Osteocyte (in vitro differentiated cells): Measurements from ENCODE around the gene AGO4. TPM values are rescaled to one million over a fixed set of nuclear protein-coding genes. Genes with fewer than 3 reads are reported as not detected.
A peak's percentile ranks its signal among the peaks of the same experiment; 100 is the strongest.

Experiments
- DNase-seq: peaks from one replicate; pipeline ENCODE4 v3.0.0; 2021; ENCODE audit warnings: mixed read lengths; ENCODE audit not compliant: unreplicated experiment; ENCODE audit errors: extremely low spot score
- H3K27ac Mint-ChIP-seq: one replicate; pipeline ENCODE4 v1.8.0; 2021; ENCODE audit warnings: mild to moderate bottlenecking, mixed read lengths; ENCODE audit not compliant: unreplicated experiment
- H3K27me3 Mint-ChIP-seq: one replicate; pipeline ENCODE4 v1.8.0; 2021; ENCODE audit warnings: mixed read lengths; ENCODE audit not compliant: unreplicated experiment
- H3K36me3 Mint-ChIP-seq: one replicate; pipeline ENCODE4 v1.8.0; 2021; ENCODE audit warnings: mixed read lengths; ENCODE audit not compliant: unreplicated experiment
- H3K4me1 Mint-ChIP-seq: one replicate; pipeline ENCODE4 v1.8.0; 2021; ENCODE audit warnings: mixed read lengths; ENCODE audit not compliant: unreplicated experiment
- H3K4me3 Mint-ChIP-seq: one replicate; pipeline ENCODE4 v1.8.0; 2021; ENCODE audit warnings: mild to moderate bottlenecking, moderate library complexity, mixed read lengths; ENCODE audit not compliant: unreplicated experiment
- H3K9me3 Mint-ChIP-seq: one replicate; pipeline ENCODE4 v1.8.0; 2021; ENCODE audit warnings: mixed read lengths; ENCODE audit not compliant: unreplicated experiment
- long read RNA-seq: library from polyadenylated mRNA; unstranded; transcript quantifications from one replicate; pipeline ENCODE4 v2.0.0, GENCODE V29; 2021
- total RNA-seq: library from RNA; stranded (reverse); gene quantifications from 2 replicates; pipeline ENCODE4 v1.2.1, GENCODE V29; 2021
- TF ChIP-seq, protein P1 (sequence below): fragments of 200-600 bp; sonication (generic); IDR thresholded peaks from 2 replicates; pipeline ENCODE4 v1.5.0; 2021; ENCODE audit warnings: antibody characterized with exemption, mild to moderate bottlenecking, moderate library complexity

Gene AGO4
- total RNA-seq, result 10.1 and 14.6 TPM in 2 replicates
- long read RNA-seq, partial matches to known transcripts, result 5 of 9 reads
- long read RNA-seq, other reads (novel, unspliced or antisense), result 4 of 9 reads

DNA sequence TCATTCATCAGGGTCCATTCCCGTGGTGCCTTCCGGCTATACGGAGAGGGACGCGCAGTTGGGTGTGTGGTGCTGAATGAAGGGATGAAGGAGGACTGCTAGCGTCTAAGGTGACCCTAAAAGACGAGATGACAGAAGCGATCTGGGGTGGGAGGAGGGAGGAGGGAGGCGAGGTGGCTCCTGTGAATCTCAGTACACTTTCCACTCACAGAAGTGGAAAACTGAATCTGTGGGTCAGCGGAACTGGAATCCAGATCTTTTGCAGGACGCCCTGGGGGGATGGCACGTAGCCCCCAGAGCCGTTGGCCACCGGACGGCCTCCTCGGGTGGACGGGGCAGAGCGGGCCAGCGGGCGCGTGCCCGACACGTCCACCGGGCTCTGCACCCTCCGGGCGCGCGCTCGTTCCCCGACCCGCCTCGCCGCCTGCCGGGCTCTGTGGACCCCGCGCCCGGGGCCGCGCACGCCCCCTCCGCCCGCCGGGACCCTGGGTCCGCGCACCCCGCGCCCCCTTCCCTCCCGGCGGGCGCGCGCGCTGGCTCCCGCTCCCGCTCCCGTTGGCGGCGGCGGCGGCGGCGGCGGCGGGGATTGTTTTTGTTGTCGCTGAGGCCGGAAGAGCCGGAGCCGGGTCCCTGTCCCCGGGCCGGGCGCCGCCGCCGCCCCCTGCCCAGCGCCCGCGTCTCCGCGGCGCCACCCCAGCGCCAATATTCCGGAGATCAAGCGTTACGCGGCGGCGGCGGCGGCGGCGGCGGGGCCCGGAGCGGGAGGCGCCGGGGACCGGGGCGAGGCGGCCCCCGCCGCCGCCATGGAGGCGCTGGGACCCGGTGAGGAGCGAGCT lies at the start of gene AGO4:
Gene AGO4 (plus strand): TSS at position 403 of the 836 bp plus-strand sequence. CDS start 401 bp downstream, at position 804.
- peak within 1 kb of the TSS; percentile 92 for H3K4me3 Mint-ChIP-seq
- H3K36me3 Mint-ChIP-seq, result no peaks in the 10 kb centered on the region
- DNase-seq, result peak; percentile 86
- H3K27ac Mint-ChIP-seq, result peak within 1 kb of the TSS; percentile 93
- peaks cover 21% of the 10 kb centered on the region for H3K4me1 Mint-ChIP-seq
- TF ChIP-seq, protein P1, sequence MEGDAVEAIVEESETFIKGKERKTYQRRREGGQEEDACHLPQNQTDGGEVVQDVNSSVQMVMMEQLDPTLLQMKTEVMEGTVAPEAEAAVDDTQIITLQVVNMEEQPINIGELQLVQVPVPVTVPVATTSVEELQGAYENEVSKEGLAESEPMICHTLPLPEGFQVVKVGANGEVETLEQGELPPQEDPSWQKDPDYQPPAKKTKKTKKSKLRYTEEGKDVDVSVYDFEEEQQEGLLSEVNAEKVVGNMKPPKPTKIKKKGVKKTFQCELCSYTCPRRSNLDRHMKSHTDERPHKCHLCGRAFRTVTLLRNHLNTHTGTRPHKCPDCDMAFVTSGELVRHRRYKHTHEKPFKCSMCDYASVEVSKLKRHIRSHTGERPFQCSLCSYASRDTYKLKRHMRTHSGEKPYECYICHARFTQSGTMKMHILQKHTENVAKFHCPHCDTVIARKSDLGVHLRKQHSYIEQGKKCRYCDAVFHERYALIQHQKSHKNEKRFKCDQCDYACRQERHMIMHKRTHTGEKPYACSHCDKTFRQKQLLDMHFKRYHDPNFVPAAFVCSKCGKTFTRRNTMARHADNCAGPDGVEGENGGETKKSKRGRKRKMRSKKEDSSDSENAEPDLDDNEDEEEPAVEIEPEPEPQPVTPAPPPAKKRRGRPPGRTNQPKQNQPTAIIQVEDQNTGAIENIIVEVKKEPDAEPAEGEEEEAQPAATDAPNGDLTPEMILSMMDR, result peak; percentile 11
- no peaks in the 10 kb centered on the region for H3K9me3 Mint-ChIP-seq
- H3K27me3 Mint-ChIP-seq, result no peaks in the 10 kb centered on the region

DNA sequence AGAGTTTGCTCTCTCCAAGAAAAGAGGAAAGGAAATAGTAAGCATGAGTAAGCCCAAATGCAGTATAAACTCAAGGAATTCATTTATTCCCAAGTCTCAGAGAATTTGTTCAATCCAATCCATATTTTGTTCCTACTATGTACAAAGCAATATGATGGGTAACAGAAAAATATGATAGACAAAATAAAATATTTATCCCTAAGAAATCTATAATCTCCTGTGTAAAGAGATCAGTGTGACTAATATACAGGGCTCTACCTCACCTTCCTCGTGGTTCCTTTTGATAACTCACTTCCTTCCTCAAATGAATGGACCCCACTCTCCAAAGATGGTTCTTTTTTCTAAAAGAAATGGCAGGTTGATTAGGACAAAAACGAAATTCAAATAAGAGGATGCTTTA lies 45.7 kb upstream of the AGO4 start:
- no peak for DNase-seq
- TF ChIP-seq, protein P1, result no peak
- Mint-ChIP-seq H3K9me3 (no peaks in the 10 kb centered on the region), H3K27me3 (no peaks in the 10 kb centered on the region), H3K27ac (no peak overlapping the region), H3K4me1 (peaks cover 12% of the 10 kb centered on the region), H3K4me3 (no peak overlapping the region), H3K36me3 (peaks cover 5% of the 10 kb centered on the region)

GRCh38 chr1:35763201-35763600 lies 44.6 kb upstream of the AGO4 start:
- no peak overlapping the region for H3K4me3 Mint-ChIP-seq
- no peak overlapping the region for H3K27ac Mint-ChIP-seq
- no peaks in the 10 kb centered on the region for H3K9me3 Mint-ChIP-seq
- H3K36me3 Mint-ChIP-seq, result peaks cover 5% of the 10 kb centered on the region
- H3K27me3 Mint-ChIP-seq, result no peaks in the 10 kb centered on the region
- no peak for DNase-seq
- TF ChIP-seq, protein P1, result no peak
- peaks cover 12% of the 10 kb centered on the region for H3K4me1 Mint-ChIP-seq

DNA sequence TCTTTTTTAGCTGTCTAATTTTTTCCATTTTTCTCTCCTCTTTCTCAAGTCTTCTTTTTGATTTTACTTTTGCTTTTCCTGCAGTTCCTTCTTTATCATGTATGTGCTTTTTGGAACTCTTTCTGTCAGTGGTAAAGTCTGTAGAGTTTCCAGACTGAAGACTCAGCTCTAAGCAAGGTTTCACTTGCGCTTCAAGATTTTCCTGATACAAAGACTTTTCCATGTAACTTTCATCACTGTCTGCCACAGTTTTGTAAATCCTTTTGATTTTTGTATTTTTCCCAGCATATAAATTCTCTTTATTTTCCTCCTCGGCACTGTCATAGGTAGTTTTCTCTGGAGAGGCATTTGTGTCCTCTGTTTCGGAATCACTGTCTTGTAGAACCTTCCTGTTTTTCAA lies 43.5 kb upstream of the AGO4 start:
- no peaks in the 10 kb centered on the region for H3K9me3 Mint-ChIP-seq
- DNase-seq, result no peak
- H3K27ac Mint-ChIP-seq, result peak overlapping the region; percentile 19
- no peaks in the 10 kb centered on the region for H3K27me3 Mint-ChIP-seq
- TF ChIP-seq, protein P1, result no peak
- H3K36me3 Mint-ChIP-seq, result peaks cover 5% of the 10 kb centered on the region
- H3K4me1 Mint-ChIP-seq, result peaks cover 19% of the 10 kb centered on the region
- H3K4me3 Mint-ChIP-seq, result peak overlapping the region; percentile 7

DNA sequence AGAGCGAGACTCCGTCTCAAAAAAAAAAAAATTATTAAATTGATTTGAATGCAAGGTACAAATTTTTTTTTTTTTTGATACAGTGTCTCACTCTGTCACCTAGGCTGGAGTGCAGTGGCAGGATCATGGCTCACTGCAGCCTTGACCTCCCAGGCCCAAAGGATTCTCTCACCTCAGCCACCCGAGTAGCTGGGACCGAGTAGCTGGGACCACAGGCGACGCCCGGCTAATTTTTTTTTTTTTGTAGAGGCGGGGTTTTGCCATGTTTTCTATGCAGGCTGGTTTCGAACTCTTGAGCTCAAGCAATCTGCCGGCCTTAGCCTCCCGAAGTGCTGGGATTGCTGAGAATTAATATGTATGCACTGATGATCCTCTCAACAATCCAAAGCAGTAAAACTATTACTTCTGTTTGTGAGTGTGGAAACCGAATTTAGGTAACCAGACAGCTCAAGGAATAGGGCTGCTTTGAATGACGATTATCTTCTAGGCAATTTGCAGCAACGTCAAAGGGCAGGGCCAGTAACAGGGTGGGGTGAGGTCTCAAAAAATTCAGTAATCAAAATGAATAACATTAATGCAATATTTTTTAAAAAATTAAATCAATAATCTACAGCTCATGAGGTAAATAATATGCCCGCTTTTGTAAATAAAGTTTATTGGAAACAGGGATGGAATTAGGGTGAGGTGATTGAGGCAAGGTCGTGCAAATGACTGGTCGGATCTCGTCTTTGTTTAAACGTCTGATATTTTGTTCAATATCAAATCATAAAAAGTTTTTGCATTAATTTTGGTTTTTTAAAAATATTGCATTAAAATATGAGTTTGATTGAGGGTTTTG lies 39.2 kb upstream of the AGO4 start:
- peak overlapping the region; percentile 91 for H3K27ac Mint-ChIP-seq
- no peaks in the 10 kb centered on the region for H3K27me3 Mint-ChIP-seq
- peak overlapping the region; percentile 86 for H3K4me3 Mint-ChIP-seq
- no peak for DNase-seq
- peaks cover 20% of the 10 kb centered on the region for H3K4me1 Mint-ChIP-seq
- no peaks in the 10 kb centered on the region for H3K9me3 Mint-ChIP-seq
- H3K36me3 Mint-ChIP-seq, result no peaks in the 10 kb centered on the region
- TF ChIP-seq, protein P1, result no peak
